WERI-Rb-1 (cell line): Measurements from ENCODE around the gene SOX6.
A peak's percentile ranks its signal among the peaks of the same experiment; 100 is the strongest.

ENCODE experiments used
- DNase-seq: peaks from one replicate; pipeline ENCODE4 v3.0.0-alpha.2; 2020
- H3K27ac ChIP-seq: fragments of 250-450 bp; sonication (Bioruptor Pico); 2 replicates; pipeline ENCODE4 v1.5.1; 2020; ENCODE audit warnings: mild to moderate bottlenecking, moderate library complexity
- H3K27me3 ChIP-seq: fragments of 250-450 bp; sonication (Bioruptor Pico); 2 replicates; pipeline ENCODE4 v1.5.1; 2021; ENCODE audit warnings: mild to moderate bottlenecking, low read depth, moderate library complexity; ENCODE audit not compliant: insufficient read depth, severe bottlenecking
- H3K36me3 ChIP-seq: fragments of 250-450 bp; sonication (Bioruptor Pico); 2 replicates; pipeline ENCODE4 v1.5.1; 2020; ENCODE audit warnings: mild to moderate bottlenecking, moderate library complexity
- H3K4me3 ChIP-seq: 2 replicates; pipeline ENCODE4 v1.5.1; 2011; ENCODE audit warnings: low read depth, mild to moderate bottlenecking, control low read depth, low read length
- H3K9me3 ChIP-seq: fragments of 250-450 bp; sonication (Bioruptor Pico); 2 replicates; pipeline ENCODE4 v1.5.1; 2021; ENCODE audit warnings: mild to moderate bottlenecking, moderate library complexity; ENCODE audit not compliant: severe bottlenecking
- TF ChIP-seq, protein P1 (sequence below): IDR thresholded peaks from 2 replicates; pipeline ENCODE4 v1.5.1; 2011; ENCODE audit warnings: low read depth, mild to moderate bottlenecking, control low read depth, inconsistent platforms, low read length

SOX6 gene

DNA sequence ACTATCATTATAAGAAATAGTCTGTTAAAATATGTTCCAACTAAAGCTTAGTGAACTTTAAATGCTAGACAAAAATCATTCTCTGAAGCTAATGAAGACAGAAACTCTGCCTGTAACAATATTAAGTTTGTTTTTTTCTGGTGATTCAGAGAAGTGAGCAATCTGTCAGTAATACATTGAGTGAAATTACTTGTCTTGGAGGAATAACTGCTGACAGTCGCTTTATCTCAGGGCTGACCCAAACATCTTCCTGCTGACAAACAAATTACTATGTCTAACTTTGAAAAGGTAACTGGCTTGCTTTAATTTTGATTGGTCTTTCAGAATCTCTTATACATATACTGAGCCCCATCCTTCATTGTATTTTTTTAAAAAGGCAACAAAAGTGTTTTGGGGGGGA lies 264.5 kb downstream of the SOX6 start:
- H3K36me3 ChIP-seq: no peaks in the 10 kb centered on the region
- no peak for DNase-seq
- no peaks in the 10 kb centered on the region for H3K9me3 ChIP-seq
- TF ChIP-seq, protein P1, sequence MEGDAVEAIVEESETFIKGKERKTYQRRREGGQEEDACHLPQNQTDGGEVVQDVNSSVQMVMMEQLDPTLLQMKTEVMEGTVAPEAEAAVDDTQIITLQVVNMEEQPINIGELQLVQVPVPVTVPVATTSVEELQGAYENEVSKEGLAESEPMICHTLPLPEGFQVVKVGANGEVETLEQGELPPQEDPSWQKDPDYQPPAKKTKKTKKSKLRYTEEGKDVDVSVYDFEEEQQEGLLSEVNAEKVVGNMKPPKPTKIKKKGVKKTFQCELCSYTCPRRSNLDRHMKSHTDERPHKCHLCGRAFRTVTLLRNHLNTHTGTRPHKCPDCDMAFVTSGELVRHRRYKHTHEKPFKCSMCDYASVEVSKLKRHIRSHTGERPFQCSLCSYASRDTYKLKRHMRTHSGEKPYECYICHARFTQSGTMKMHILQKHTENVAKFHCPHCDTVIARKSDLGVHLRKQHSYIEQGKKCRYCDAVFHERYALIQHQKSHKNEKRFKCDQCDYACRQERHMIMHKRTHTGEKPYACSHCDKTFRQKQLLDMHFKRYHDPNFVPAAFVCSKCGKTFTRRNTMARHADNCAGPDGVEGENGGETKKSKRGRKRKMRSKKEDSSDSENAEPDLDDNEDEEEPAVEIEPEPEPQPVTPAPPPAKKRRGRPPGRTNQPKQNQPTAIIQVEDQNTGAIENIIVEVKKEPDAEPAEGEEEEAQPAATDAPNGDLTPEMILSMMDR: no peak
- no peak overlapping the region for H3K27ac ChIP-seq
- no peak overlapping the region for H3K4me3 ChIP-seq
- no peaks in the 10 kb centered on the region for H3K27me3 ChIP-seq

DNA sequence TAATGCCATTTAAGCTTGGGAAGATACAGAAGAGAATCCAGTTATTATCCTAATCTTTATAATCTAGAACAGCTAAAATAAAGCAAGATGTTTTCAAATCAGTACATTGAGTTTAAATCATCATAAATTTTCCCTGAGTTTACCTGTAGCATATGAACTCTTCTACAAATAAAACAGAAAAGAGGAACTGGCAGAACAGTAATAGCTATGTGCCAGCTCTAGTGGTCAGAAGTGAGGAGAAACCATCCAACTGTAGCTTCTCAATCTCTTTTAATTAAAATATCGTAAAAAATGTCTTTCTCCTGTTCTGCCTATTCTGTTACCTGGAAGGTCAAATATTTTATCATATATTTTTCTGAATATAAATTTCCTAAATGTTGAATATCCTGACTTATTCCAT lies 266.9 kb downstream of the SOX6 start:
- Histone ChIP-seq H3K27me3 (no peaks in the 10 kb centered on the region), H3K9me3 (no peaks in the 10 kb centered on the region), H3K36me3 (no peaks in the 10 kb centered on the region), H3K4me3 (no peak overlapping the region), H3K27ac (no peak overlapping the region)
- TF ChIP-seq, protein P1: no peak
- DNase-seq: no peak

DNA sequence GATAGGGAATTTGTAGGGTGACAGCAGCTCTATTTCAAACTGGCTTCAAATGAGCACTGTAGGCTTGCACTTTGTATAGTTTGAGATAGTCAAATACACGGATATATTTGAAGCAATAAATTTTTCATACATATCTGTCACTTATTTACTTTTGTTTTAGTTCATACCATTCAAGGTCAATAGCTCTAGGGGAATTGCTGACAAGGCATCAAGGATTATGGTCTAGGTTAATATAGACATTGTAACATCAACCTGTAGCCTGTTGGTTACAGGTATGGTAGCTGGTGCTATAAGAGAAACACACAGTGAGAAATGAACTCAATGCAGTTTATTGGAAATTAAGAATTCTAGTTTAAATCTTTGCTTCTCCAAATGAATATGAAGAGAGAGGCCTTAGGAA lies 267.6 kb downstream of the SOX6 start:
- no peaks in the 10 kb centered on the region for H3K27me3 ChIP-seq
- no peak for DNase-seq
- H3K36me3 ChIP-seq: no peaks in the 10 kb centered on the region
- H3K27ac ChIP-seq: no peak overlapping the region
- TF ChIP-seq, protein P1: no peak
- no peaks in the 10 kb centered on the region for H3K9me3 ChIP-seq
- no peak overlapping the region for H3K4me3 ChIP-seq

DNA sequence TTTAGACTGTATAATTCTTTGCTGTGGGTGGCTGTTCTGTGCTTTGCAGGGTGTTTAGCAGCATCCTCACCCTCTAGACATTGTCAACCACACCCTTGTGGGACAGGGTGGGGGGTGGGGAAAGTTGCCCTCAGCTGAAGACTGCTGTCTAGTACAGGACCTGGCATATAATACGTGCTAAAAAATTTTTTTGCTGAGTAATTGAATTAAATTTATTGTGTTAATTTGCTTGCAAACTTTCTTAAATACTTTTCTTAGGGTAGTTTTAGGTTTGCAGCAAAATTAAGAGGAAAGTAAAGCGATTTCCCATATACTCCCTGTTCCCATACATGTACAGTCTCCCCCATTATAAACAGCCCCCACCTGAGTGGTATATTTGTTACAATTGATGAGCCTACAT lies 268.5 kb downstream of the SOX6 start:
- no peak for DNase-seq
- H3K4me3 ChIP-seq: no peak overlapping the region
- no peak overlapping the region for H3K27ac ChIP-seq
- H3K36me3 ChIP-seq: no peaks in the 10 kb centered on the region
- no peaks in the 10 kb centered on the region for H3K9me3 ChIP-seq
- H3K27me3 ChIP-seq: no peaks in the 10 kb centered on the region
- TF ChIP-seq, protein P1: no peak

DNA sequence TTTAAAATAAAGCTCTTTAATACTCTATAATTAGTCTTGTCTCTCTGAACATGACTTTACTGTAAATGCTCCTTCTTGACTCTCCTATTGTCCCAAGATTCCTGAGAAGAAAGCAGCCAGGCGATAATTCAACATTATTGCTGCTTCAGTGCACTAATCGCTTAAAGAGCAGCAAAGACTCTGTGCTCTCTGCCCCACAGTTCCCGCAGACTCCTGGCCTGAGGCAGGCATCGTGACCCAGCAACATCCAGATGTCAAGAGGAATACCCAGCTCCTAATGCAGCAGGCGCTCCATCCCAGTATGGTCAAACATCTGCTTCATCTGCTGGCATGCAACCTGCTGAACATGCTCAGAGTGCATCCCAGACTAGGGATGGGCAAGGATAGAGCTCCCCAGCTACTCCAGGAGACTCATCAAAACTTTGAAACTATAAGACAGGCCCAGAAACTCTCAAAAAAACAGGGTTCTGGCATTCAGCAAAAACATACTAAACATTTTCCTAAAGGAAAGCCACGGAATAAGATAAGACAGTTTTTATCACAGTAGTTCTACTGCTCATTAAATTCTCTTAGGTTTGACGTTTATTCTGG lies 270.0 kb downstream of the SOX6 start:
- Histone ChIP-seq H3K9me3 (no peaks in the 10 kb centered on the region), H3K27ac (no peak overlapping the region), H3K27me3 (no peaks in the 10 kb centered on the region), H3K36me3 (no peaks in the 10 kb centered on the region), H3K4me3 (no peak overlapping the region)
- peak; percentile 61 for DNase-seq
- TF ChIP-seq, protein P1: no peak
